Right lobe of liver (tissue), 4 donors: Measurements from ENCODE around the gene ZDBF2.

Experiments
- CTCF ChIP-seq, 4 donors: fragments of 200-600 bp in 3 of 4; fragments of 450-650 bp in 1 of 4; IDR thresholded peaks; one replicate each; pipeline versions ENCODE4 v1.5.1 to v1.8.0; 2016 to 2022; ENCODE audit warnings: antibody characterized with exemption in 4 of 4, mild to moderate bottlenecking in 2 of 4
- POLR2A ChIP-seq: fragments of 450-650 bp; IDR thresholded peaks from one replicate; pipeline ENCODE4 v1.6.1; 2017; ENCODE audit warnings: antibody characterized with exemption, mild to moderate bottlenecking
- donor health status: DM: no; HTN: no; CAD: no.
- donor health status: DM: no; HTN: no; CAD: no.
- donor health status: DM: no; HTN: yes; CAD: no.

- TF ChIP-seq CTCF (IDR thresholded peaks at IDR 0.05) = no peak
- no peak for TF ChIP-seq POLR2A
These were observed 8.3 kb downstream of the ZDBF2 start for GRCh38 chr2:206282746-206283145.
